IPS-18a (cell line): ENCODE data around the gene LITAFD.
"Not testable (repeated sequence)": the region's sequence is repeated elsewhere in the genome, so short reads cannot be mapped to it uniquely, and the experiment has no call there.

Experiments used
- H3K27ac ChIP-seq: one replicate; pipeline ENCODE4 v1.5.1; 2013; ENCODE audit warnings: low read length
- H3K27me3 ChIP-seq: one replicate; pipeline ENCODE4 v1.6.1; 2013; ENCODE audit warnings: mild to moderate bottlenecking, low read length; ENCODE audit not compliant: control insufficient read depth, insufficient read depth
- H3K36me3 ChIP-seq: one replicate; pipeline ENCODE4 v1.6.1; 2013; ENCODE audit warnings: low read depth, low read length; ENCODE audit not compliant: control insufficient read depth
- H3K4me1 ChIP-seq: one replicate; pipeline ENCODE4 v1.6.1; 2013; ENCODE audit warnings: low read depth, low read length; ENCODE audit not compliant: control insufficient read depth
- H3K4me3 ChIP-seq: one replicate; pipeline ENCODE4 v1.5.1; 2013; ENCODE audit warnings: low read length
- H3K9ac ChIP-seq: one replicate; pipeline ENCODE4 v1.6.1; 2013; ENCODE audit warnings: mild to moderate bottlenecking, low read length, moderate library complexity
- H3K9me3 ChIP-seq: one replicate; pipeline ENCODE4 v1.6.1; 2013; ENCODE audit warnings: low read depth, low read length; ENCODE audit not compliant: control insufficient read depth

The LITAFD gene

DNA sequence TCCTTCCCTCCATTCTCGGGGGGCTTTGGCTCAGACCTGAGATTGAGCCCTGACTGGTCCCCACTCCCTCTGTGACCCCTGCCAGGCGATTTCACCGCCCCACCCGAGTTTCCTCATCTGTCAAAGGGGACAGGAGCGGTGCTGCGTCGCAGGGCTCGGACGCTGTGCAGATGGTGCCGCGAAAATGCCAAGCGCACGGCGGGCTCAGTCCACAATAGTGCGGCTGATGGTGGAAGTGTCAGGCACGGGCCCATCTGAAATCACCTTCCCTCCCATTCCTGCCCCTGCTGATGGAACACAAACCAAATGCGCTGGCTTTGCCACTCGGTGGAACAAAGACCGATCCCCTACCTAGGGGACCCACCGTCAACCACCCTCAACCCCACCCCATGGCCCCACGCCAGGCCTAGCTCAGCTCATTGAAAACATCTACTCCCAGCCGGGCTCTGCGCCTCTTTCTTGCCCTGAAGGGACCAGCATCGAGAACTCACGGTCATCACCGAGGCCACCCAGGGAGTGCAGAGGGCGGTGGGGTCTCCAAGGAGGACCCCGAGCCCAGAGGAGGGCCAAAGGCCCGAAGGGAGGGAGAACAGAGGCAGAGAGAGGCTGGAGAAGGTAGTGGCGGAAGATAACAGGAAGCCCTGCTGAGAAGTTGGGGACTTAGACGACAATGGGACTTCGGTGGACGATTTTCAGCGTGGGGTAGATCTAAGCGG, 14.8 kb upstream of the LITAFD start:
- peaks cover 2% of the 10 kb centered on the region for H3K36me3 ChIP-seq
- peak overlapping the region; percentile 83 for H3K4me3 ChIP-seq
- no peaks in the 10 kb centered on the region for H3K9me3 ChIP-seq
- H3K9ac ChIP-seq: peak overlapping the region; percentile 77
- H3K27ac ChIP-seq: peak overlapping the region; percentile 44
- no peaks in the 10 kb centered on the region for H3K27me3 ChIP-seq
- H3K4me1 ChIP-seq: peaks cover 24% of the 10 kb centered on the region

DNA sequence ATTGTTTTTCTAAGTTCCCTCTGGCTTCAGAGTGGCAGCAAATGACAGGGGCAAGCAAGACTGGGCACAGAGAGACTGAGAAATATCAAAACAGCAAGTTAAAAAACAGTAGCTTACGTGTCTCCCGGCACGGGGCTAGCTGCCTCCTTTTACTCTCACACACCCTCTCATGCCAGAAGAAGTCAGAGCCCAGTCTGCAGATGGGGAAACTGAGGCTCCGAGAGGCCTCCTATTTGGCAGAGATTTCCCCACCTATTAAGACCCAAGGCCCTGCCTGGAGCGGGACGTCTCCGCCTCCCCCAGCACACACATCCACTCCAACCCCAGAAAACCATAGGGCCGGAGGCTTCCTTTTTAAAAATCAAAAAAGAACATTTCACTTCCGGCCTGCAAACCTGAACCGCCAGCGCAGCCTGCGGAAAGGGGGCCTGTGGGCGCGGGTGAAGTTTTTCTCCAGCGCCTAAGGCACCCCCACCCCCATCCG, 14.2 kb upstream of the LITAFD start:
- Histone ChIP-seq H3K27ac (peak overlapping the region; percentile 44), H3K9me3 (no peaks in the 10 kb centered on the region), H3K4me3 (peak overlapping the region; percentile 83), H3K36me3 (peaks cover 2% of the 10 kb centered on the region), H3K4me1 (peaks cover 24% of the 10 kb centered on the region), H3K9ac (peak overlapping the region; percentile 77), H3K27me3 (no peaks in the 10 kb centered on the region)

DNA sequence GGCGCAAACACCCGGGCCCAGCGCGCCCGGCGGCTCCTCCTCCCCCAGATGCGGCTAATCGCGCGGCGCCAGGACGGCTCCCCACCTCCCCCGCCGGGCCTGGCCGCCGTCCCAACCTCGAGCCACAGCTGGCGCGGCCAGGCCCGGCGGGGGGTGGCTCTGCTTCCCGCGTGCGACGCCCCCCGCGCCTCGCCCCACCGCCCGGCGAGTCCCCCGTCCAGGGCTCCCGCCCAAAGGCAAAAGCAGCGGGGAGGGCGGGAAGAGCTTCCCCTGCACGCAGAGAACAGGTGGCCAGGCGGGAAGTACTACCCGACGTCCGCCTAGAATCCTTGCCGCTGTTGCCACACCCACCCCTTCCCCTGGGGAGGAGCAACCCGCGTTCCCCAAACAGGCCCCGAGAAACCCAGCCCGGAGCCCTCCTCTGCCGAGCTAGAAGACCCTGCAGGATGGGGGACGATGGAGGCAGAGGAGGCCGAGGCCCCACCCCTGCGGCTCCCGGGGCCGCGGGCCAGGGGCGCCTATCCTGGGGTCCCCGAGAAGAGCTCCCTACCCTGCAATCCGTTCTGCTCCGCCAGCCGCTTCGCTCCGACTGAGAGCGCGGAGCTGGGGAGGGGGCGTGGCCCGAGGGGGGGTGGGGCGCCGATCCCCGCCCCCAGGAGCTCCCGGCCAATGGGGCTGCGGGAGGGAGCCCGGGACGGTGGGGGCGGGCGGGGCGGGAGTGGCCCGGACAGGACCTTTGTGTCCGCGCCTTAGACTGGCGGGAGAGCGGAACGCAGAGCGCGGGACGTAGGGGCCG, 13.5 kb upstream of the LITAFD start, which contains the start of gene CARHSP1:
CARHSP1 (minus strand) TSS at position 591 of the 796 bp plus-strand sequence. CDS start 9,678 bp downstream, outside the sequence.
- Histone ChIP-seq H3K27me3 (no peaks in the 10 kb centered on the region), H3K4me3 (peak within 1 kb of the TSS; percentile 83), H3K36me3 (peaks cover 2% of the 10 kb centered on the region), H3K4me1 (peaks cover 24% of the 10 kb centered on the region), H3K27ac (peak within 1 kb of the TSS; percentile 44), H3K9ac (peak within 1 kb of the TSS; percentile 77), H3K9me3 (no peaks in the 10 kb centered on the region)

DNA sequence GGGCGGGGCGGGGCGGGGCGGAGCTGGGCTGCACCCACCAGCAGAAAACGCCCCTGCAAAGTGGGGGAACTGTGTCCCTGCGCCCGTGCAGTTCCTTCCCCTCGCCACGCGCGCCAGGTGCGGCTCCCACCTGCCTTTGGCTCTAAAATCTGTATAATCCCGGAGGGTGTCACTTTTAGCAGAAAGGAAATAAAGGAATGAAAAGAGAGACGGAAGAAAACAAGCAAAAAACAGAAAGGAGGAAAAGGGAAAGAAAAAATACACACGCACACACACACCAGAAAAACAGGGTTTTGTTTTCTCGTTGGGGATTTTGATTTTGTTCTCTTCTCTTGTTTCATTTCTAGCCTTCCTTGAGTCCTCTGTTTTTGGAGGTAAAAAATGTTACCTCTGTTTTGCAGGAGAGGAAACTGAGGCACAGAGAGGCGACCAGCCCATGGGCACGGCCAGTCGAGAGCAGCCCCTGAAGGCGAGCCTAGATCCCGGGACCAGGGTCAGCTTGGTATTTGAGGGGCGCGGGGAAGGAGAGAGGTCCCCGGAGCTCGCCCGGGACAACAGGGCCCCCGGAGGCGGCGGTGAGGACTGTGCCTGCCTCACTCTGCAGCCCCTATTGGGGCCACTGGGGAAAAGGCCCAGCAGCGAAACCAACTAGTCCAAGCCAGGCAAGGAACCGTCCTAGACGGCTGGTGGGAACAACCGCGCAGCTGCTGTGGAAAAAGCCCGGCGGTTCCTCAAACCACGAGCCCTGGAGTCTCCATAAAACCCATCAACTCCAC, 12.8 kb upstream of the LITAFD start:
- Histone ChIP-seq H3K9me3 (no peaks in the 10 kb centered on the region), H3K4me1 (peaks cover 18% of the 10 kb centered on the region), H3K4me3 (peak overlapping the region; percentile 51), H3K27me3 (no peaks in the 10 kb centered on the region), H3K9ac (peak overlapping the region; percentile 75), H3K27ac (peak overlapping the region; percentile 18), H3K36me3 (no peaks in the 10 kb centered on the region)

DNA sequence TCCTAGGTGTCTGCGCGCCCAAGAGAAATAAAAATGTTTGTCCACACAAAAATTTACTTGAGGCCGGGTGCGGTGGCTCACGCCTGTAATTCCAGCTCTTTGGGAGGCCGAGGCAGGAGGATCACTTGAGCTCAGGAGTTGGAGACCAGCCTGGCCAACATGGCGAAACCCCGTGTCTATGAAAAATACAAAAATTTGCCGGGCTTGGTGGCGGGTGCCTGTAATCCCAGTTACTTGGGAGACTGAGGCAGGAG, 12.2 kb upstream of the LITAFD start:
- H3K27ac ChIP-seq, H3K9ac ChIP-seq, H3K36me3 ChIP-seq, H3K4me3 ChIP-seq, H3K27me3 ChIP-seq, H3K9me3 ChIP-seq: not testable (repeated sequence)
- H3K4me1 ChIP-seq: peaks cover 14% of the 10 kb centered on the region

DNA sequence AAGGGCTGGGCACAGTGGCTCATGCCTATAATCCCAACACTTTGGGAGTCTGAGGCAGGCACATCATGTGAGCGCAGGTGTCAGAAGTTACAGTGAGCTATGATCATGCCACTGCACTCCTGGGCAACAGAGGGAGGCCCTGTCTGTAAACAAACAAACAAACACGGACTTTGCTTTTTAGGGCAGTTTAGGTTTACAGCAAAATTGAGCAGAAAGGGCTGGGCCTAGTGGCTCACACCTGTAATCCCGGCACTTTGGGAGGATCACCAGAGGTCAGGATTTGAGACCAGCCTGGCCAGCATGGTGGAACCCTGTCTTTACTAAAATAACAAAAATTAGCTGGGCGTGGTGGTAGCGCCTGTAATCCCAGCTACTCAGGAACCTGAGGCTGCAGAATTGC, 10.1 kb upstream of the LITAFD start:
- H3K4me1 ChIP-seq: no peaks in the 10 kb centered on the region
- H3K4me3 ChIP-seq: no peak overlapping the region
- H3K9me3 ChIP-seq: no peaks in the 10 kb centered on the region
- no peaks in the 10 kb centered on the region for H3K36me3 ChIP-seq
- H3K27ac ChIP-seq: no peak overlapping the region
- H3K27me3 ChIP-seq: no peaks in the 10 kb centered on the region
- no peak overlapping the region for H3K9ac ChIP-seq

DNA sequence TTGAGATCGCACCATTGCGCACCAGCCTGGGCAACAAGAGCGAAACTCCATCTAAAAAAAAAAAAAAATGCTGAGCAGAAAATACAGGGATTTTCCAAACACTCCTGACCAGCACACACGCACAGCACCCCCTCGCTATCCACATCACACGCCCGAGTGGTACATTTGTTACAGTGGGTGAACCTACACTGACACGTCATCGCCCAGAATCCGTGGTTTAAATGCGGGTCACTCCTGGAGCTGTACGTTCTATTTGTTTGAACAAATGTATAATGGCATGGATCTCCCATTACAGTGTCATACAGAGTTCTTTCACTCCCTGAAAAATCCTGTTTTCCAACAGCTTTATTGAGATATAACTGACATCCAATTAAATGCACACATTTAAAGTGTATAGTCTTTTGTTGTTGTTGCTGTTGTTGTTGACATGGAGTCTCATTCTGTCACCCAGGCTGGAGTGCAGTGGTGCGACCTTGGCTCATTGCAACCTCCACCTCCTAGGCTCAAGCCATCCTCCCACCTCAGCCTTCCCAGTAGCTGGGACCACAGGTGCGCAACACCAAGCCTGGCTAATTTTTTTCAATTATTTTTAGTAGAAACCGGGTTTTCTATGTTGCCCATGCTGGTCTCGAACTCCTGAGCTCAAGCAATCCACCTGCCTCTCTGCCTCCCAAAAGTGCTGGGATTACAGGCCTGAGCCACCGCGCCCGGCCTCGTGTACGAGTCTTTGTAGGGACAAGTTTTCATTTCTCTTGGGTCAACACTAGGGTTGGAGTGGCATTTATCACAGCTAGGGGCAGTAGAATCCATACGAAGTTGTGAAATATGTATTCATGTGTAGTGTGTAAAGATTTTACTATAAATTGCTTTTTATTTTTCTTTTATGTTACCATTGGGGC, 8.9 kb upstream of the LITAFD start:
- no peaks in the 10 kb centered on the region for H3K9me3 ChIP-seq
- no peaks in the 10 kb centered on the region for H3K27me3 ChIP-seq
- no peak overlapping the region for H3K4me3 ChIP-seq
- no peaks in the 10 kb centered on the region for H3K36me3 ChIP-seq
- H3K27ac ChIP-seq: no peak overlapping the region
- no peaks in the 10 kb centered on the region for H3K4me1 ChIP-seq
- no peak overlapping the region for H3K9ac ChIP-seq

DNA sequence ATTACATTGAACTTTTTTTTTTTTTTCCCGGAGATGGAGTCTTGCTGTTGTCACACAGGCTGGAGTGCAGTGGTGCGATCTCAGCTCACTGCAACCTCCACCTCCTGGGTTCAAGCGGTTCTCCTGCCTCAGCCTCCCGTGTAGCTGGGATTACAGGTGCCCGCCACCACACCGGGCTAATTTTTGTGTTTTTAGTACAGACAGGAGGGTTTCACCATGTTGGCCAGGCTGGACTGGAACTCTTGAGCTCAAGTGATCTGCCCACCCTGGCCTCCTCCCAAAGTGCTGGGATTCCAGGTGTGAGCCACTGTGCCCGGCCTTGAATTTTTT, 8.3 kb upstream of the LITAFD start:
- not testable (repeated sequence) for H3K36me3 ChIP-seq, H3K9me3 ChIP-seq, H3K27ac ChIP-seq, H3K9ac ChIP-seq, H3K27me3 ChIP-seq, H3K4me1 ChIP-seq, H3K4me3 ChIP-seq

DNA sequence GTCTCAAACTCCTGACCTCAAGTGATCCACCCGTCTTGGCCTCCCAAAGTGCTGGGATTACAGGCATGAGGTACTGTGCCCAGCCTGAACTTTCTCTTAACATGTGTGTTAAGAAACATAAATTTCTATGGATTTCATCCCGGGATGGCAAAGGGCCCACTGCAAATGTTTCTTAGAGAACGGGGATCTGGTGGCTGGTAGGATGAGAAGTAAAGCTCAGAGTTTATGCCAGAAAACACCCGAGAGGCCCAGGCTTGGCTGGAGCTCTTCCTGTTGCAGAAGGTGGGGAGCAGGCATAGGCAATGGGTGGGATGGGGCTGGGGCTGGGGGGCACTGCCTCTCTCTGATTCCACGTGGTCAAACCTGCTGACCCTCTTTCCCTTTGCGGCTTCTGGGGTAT, 7.8 kb upstream of the LITAFD start:
- Histone ChIP-seq H3K27ac (no peak overlapping the region), H3K36me3 (no peaks in the 10 kb centered on the region), H3K9ac (no peak overlapping the region), H3K9me3 (no peaks in the 10 kb centered on the region), H3K4me3 (no peak overlapping the region), H3K4me1 (no peaks in the 10 kb centered on the region), H3K27me3 (no peaks in the 10 kb centered on the region)

DNA sequence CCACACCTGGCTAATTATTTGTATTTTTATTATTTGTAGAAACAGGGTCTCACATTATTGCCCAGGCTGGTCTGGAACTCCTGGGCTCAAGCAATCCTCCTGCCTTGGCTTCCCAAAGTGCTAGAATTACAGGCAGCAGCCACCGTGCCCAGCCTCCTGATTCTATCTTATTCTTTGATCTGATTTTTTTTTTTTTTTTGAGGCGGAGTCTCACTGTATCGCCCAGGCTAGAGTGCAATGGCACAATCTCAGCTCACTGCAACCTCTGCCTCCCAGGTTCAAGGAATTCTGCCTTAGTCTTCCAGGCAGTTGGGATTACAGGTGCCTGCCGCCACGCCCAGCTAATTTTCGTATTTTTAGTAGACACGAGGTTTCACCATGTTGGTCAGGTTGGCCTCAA, 6.8 kb upstream of the LITAFD start:
- not testable (repeated sequence) for H3K9ac ChIP-seq

More for the DNA sequence above, 6.8 kb upstream of the LITAFD start:
- not testable (repeated sequence) for H3K4me1 ChIP-seq, H3K4me3 ChIP-seq, H3K9me3 ChIP-seq, H3K27ac ChIP-seq, H3K27me3 ChIP-seq, H3K36me3 ChIP-seq
